ENCODE measurements around the gene CEP55. TPM values are rescaled to one million over a fixed set of nuclear protein-coding genes. Genes with fewer than 3 reads are reported as not detected.

CEP55 gene
- total RNA-seq (1 to 10 TPM in 2 of 4 donors, not detected in 2; 1.4 to 1.5 TPM), polyA plus RNA-seq (10 to 100 TPM in 1 of 3 donors, 1 to 10 TPM in 2; 1.8 to 18.2 (median 6.2) TPM)

DNA sequence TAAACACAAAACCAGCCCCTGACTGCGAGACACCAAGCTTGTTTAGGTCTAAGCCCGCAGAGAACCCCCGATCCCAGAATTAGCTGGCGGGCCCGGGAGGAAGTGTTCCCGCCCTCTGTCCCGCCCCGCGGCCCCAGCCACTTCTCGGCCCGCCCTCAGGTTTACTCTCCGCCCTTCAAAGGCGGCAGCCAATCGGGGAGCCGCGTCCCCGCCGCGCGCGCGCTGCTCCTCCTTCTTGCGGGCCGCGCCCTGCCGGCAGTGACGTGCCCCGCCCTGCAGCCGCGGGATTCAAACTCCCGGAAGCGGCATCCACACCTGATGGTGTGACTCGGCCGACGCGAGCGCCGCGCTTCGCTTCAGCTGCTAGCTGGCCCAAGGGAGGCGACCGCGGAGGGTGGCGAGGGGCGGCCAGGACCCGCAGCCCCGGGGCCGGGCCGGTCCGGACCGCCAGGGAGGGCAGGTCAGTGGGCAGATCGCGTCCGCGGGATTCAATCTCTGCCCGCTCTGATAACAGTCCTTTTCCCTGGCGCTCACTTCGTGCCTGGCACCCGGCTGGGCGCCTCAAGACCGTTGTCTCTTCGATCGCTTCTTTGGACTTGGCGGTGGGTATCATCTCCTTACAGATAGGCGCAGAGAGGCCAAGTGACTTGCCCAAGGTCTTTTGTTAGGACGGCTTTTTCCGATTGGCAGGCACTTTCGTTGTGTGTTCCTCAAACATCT lies at the start of gene CEP55:
CEP55 (plus strand) TSS at position 291 of the 720 bp plus-strand sequence. CDS start 3,440 bp downstream, outside the sequence.
- Histone ChIP-seq H3K9me3 (no peaks in the 10 kb centered on the region), H3K4me3 (peak within 1 kb of the TSS; percentile 32 to 66 (median 59)), H3K27me3 (no peaks in the 10 kb centered on the region), H3K27ac (peak within 1 kb of the TSS; percentile 53 to 72 (median 70)), H3K4me1 (peaks cover 0 to 14% (median 8%) of the 10 kb centered on the region in 4 donors), H3K36me3 (no peaks in the 10 kb centered on the region)
- DNase-seq: peak; percentile 96
- intact Hi-C loops (cut with DNase I): no loop called here
- WGBS, 2 donors: 1% methylated on average over 68 of the region's 68 CpGs
- TF ChIP-seq, protein P1, sequence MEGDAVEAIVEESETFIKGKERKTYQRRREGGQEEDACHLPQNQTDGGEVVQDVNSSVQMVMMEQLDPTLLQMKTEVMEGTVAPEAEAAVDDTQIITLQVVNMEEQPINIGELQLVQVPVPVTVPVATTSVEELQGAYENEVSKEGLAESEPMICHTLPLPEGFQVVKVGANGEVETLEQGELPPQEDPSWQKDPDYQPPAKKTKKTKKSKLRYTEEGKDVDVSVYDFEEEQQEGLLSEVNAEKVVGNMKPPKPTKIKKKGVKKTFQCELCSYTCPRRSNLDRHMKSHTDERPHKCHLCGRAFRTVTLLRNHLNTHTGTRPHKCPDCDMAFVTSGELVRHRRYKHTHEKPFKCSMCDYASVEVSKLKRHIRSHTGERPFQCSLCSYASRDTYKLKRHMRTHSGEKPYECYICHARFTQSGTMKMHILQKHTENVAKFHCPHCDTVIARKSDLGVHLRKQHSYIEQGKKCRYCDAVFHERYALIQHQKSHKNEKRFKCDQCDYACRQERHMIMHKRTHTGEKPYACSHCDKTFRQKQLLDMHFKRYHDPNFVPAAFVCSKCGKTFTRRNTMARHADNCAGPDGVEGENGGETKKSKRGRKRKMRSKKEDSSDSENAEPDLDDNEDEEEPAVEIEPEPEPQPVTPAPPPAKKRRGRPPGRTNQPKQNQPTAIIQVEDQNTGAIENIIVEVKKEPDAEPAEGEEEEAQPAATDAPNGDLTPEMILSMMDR (IDR thresholded peaks at IDR 0.05): no peak
- TF ChIP-seq POLR2AphosphoS5 (IDR thresholded peaks at IDR 0.05): peak; percentile 41 to 70 (median 42)
- TF ChIP-seq EP300 (IDR thresholded peaks at IDR 0.05): no peak
- no peak for TF ChIP-seq POLR2A (IDR thresholded peaks at IDR 0.05)

DNA sequence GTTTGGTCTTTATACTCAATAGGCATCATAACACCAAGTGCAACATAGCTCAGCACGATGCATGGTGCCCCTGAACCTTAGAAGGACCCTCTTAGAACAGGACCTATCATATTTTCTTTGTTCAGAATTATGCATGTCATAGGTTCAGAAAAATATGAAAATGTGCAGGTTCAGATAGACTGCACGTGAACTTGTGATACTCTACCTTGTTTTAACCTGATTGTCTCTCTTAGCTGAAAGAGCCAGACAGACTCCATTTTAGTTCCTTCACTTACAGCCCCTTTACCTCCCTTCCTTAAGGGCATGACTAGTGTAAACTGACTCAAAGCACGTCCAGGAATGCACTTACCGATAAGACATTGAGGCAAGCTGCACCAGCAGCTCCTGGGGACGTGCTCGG lies 49.4 kb upstream of the CEP55 start:
- no peaks in the 10 kb centered on the region for H3K9me3 ChIP-seq
- H3K36me3 ChIP-seq: peaks cover 0 to 38% (median 18%) of the 10 kb centered on the region in 4 donors
- H3K27me3 ChIP-seq: no peaks in the 10 kb centered on the region
- TF ChIP-seq, protein P1 (IDR thresholded peaks at IDR 0.05): no peak
- TF ChIP-seq EP300 (IDR thresholded peaks at IDR 0.05) (no peak), POLR2A (IDR thresholded peaks at IDR 0.05) (no peak), POLR2AphosphoS5 (IDR thresholded peaks at IDR 0.05) (no peak)
- WGBS, 2 donors: 78 to 80% methylated on average over 6 of the region's 6 CpGs
- DNase-seq: no peak
- no peak overlapping the region for H3K4me3 ChIP-seq
- intact Hi-C loops (cut with DNase I): no loop called here
- H3K4me1 ChIP-seq: peaks cover 0 to 50% (median 44%) of the 10 kb centered on the region in 4 donors
- peak overlapping the region in 3 of 4 donors; percentile 98 to 100 (median 100) for H3K27ac ChIP-seq

DNA sequence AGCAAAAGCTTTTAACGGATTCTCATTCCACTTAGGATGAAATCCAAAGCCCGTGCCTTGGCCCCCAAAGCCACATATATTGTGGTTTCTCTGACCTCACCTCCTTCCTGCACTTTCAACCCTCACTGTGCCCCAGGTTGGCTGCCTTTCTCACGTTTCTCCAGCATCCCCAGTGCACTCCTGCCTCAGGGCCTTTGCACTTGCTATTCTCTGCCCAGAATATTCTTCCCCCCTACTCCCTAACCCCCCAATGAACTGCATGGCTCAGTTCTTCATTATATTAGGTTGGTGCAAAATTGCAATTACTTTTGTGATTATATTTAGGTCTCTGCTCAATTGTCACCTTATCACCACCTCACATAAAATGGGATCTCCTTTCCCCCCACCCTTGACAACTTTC lies 48.4 kb upstream of the CEP55 start:
- H3K36me3 ChIP-seq: peaks cover 0 to 41% (median 19%) of the 10 kb centered on the region in 4 donors
- 61 to 80% methylated on average over 3 of the region's 3 CpGs for WGBS, 2 donors
- no peak for DNase-seq
- no peak overlapping the region for H3K4me3 ChIP-seq
- H3K27me3 ChIP-seq: no peaks in the 10 kb centered on the region
- intact Hi-C loops (cut with DNase I): no loop called here
- no peaks in the 10 kb centered on the region for H3K9me3 ChIP-seq
- peaks cover 0 to 40% (median 35%) of the 10 kb centered on the region in 4 donors for H3K4me1 ChIP-seq
- TF ChIP-seq, protein P1 (IDR thresholded peaks at IDR 0.05): no peak
- no peak for TF ChIP-seq POLR2A (IDR thresholded peaks at IDR 0.05)
- TF ChIP-seq EP300 (IDR thresholded peaks at IDR 0.05): no peak
- no peak for TF ChIP-seq POLR2AphosphoS5 (IDR thresholded peaks at IDR 0.05)
- peak overlapping the region in 2 of 4 donors; percentile 3 to 98 for H3K27ac ChIP-seq

DNA sequence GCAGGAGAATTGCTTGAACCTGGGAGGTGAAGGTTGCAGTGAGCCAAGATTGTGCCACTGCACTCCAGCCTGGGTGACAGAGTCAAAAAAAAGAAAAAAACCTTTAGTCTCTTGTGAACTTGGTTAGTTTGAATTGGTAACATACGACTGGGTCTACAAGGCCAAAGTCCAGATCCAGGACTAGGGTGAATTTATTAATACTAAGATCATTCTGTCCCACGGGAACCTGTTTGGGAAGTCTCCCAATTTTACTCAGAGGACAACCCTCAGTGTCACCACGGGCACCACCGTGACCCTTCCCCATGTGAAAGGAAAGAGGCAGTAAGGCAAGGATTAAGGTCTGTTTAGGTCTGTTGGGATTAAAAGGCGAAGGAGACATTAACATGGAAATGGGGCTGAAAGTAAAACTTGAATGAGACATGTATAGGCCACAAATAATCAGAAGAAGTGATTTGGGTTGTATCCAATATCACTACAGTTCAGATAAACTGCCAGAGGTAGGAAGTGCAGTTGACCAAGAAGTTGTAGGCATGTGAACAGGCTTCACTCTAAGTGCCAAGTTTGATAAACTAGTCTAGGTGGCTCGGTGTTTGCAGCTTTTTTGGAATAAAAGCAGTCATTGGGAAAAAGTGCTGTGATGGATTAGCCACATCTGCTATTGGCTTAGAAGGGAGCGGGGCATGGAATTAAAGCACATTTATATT lies 45.0 kb upstream of the CEP55 start:
- intact Hi-C loops (cut with DNase I): no loop called here
- no peaks in the 10 kb centered on the region for H3K27me3 ChIP-seq
- peaks cover 0 to 6% (median 4%) of the 10 kb centered on the region in 4 donors for H3K4me1 ChIP-seq
- no peaks in the 10 kb centered on the region for H3K9me3 ChIP-seq
- peaks cover 0 to 64% (median 21%) of the 10 kb centered on the region in 4 donors for H3K36me3 ChIP-seq
- H3K4me3 ChIP-seq: no peak overlapping the region
- DNase-seq: no peak
- no peak overlapping the region for H3K27ac ChIP-seq
- 70 to 84% methylated on average over 7 of the region's 7 CpGs for WGBS, 2 donors
- TF ChIP-seq, protein P1 (IDR thresholded peaks at IDR 0.05): no peak
- TF ChIP-seq EP300 (IDR thresholded peaks at IDR 0.05) (no peak), POLR2AphosphoS5 (IDR thresholded peaks at IDR 0.05) (no peak), POLR2A (IDR thresholded peaks at IDR 0.05) (no peak)

All from sigmoid colon (tissue), 7 donors.